ENCODE measurements around the gene CLDND2. TPM values are rescaled to one million over a fixed set of nuclear protein-coding genes. Genes with fewer than 3 reads are reported as not detected.

The CLDND2 gene
- total and polyA plus RNA-seq, 2 of the 4 experiments (the other 2 are of a cell fraction) = not detected

DNA sequence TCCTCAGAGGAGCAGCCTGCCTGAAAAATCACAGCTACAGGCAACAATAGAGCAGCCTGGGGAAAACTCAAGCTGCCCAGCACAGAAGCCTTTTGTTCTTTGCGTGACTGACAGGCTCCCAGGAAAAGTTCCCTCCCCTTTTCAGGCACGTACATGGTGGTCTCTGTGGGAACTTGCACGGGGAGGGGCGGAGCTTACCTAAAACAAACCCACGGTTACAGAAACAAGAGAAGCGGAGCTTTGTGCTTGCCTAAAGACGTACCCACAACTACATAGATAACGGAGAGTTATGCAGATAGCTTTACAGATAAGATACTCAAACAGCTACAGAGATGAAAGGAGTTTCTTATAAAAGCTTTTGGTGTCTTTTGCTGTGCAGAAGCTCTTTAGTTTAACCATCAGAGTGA is 14.1 kb downstream of the CLDND2 start:
- TF ChIP-seq CEBPB (IDR thresholded peaks at IDR 0.05; ENCODE audit: low read depth, low read length) = no peak
- no peak for TF ChIP-seq CHD1 (IDR thresholded peaks at IDR 0.05; ENCODE audit: low read depth, low read length)
- TF ChIP-seq MAFK (IDR thresholded peaks at IDR 0.05; ENCODE audit: low read depth, low read length) = no peak
- TF ChIP-seq SMC3 (IDR thresholded peaks at IDR 0.05; ENCODE audit: low read depth, low read length) = no peak
- no peak for TF ChIP-seq RFX5 (IDR thresholded peaks at IDR 0.05; ENCODE audit: low read depth, low read length)
- no peak for TF ChIP-seq MXI1 (IDR thresholded peaks at IDR 0.05; ENCODE audit: borderline replicate concordance, low read depth, low read length)
- TF ChIP-seq NFE2L2 (IDR thresholded peaks at IDR 0.05; ENCODE audit: low read depth, low read length) = no peak
- no peak for TF ChIP-seq BHLHE40 (IDR thresholded peaks at IDR 0.05; ENCODE audit: low read depth, low read length)
- intact Hi-C loops (cut with micrococcal nuclease) (no loop called here), dilution Hi-C loops (cut with HindIII; ENCODE audit: low sequenced_read_pairs, unreplicated experiment) (no loop called here), in situ Hi-C loops (cut with MboI; ENCODE audit: low sequenced_read_pairs) (no loop called here)
- BruUV-seq (replicated peaks) = no TSS peak
- Histone ChIP-seq H2BK15ac (ENCODE audit: low read depth, low read length) (no peak overlapping the region), H3K36me3 (ENCODE audit: control insufficient read depth, insufficient read depth, low read length) (peaks cover 14% of the 10 kb centered on the region), H2AK5ac (ENCODE audit: low read depth, low read length) (no peak overlapping the region), H4K5ac (ENCODE audit: low read depth, low read length) (no peak overlapping the region), H3K4me1 (ENCODE audit: control insufficient read depth, insufficient read depth, low read length) (peaks cover 9% of the 10 kb centered on the region), H2AFZ (replicated peaks; ENCODE audit: low read length, poor library complexity) (no peak overlapping the region), H3K4me2 (ENCODE audit: low read depth, low read length) (no peak overlapping the region), H3K27me3 (ENCODE audit: control insufficient read depth, insufficient read depth, low read length) (no peaks in the 10 kb centered on the region), H2BK20ac (ENCODE audit: low read depth, low read length) (no peak overlapping the region), H3K4ac (ENCODE audit: low read depth, low read length) (no peak overlapping the region), H4K91ac (ENCODE audit: insufficient read depth, low read depth, low read length) (no peak overlapping the region), H2AK9ac (replicated peaks; ENCODE audit: low read depth, low read length, poor library complexity) (no peak overlapping the region), H3K18ac (ENCODE audit: low read depth, low read length) (no peak overlapping the region), H3K9me3 (ENCODE audit: control insufficient read depth, insufficient read depth, low read length) (no peaks in the 10 kb centered on the region; the same call in 1 of the 2 replicates), H3K79me1 (ENCODE audit: low read depth in 1 of 2, low read length in 2 of 2) (peaks cover 5 to 6% of the 10 kb centered on the region in 2 experiments; a peak in 2 of 4 replicates), H2BK5ac (ENCODE audit: low read depth, low read length, poor library complexity, severe bottlenecking) (no peak overlapping the region), H3K9ac (ENCODE audit: low read depth, low read length) (no peak overlapping the region), H3K23ac (ENCODE audit: low read depth, low read length) (no peak overlapping the region), H3K56ac (ENCODE audit: extremely low read depth, insufficient read depth, low read length) (no peak overlapping the region), H3K4me3 (ENCODE audit: insufficient read depth, low read depth, low read length) (no peak overlapping the region), H4K20me1 (ENCODE audit: insufficient read depth, low read length) (peaks cover 3% of the 10 kb centered on the region), H3K9me1 (ENCODE audit: insufficient read depth, low read length) (no peaks in the 10 kb centered on the region), H4K8ac (ENCODE audit: low read depth in 2 of 2, low read length in 2 of 2) (no peak overlapping the region), H3K14ac (replicated peaks; ENCODE audit: low read depth, low read length) (no peak overlapping the region), H3K27ac (ENCODE audit: insufficient read depth, low read length) (no peak overlapping the region), H2BK120ac (ENCODE audit: low read depth, low read length) (no peak overlapping the region)
- ChIA-PET CTCF (interaction anchor here (0.6 kb wide), 1 partner anchor 818 kb away, joined by 5 read pairs; no protein-coding TSS in a partner anchor), POLR2A (ENCODE audit: unreplicated experiment) (no interaction called here)
- peak; percentile 19 for DNase-seq
- WGBS, 2 experiments (ENCODE audit: extremely low coverage in 2 of 2, insufficient read length in 1 of 2) = no CpG with 5 or more reads among the region's 8 CpGs
- ATAC-seq (ENCODE audit: low read depth) = no peak
